ENCODE measurements around the gene CMTM2.

GRCh38 chr16:66620429-66620795 is 41.1 kb downstream of the CMTM2 start:
- no peak for TF ChIP-seq POLR2A (IDR thresholded peaks at IDR 0.05; ENCODE audit: extremely low read depth, insufficient read length)
- no peak for TF ChIP-seq CTCF (IDR thresholded peaks at IDR 0.05; ENCODE audit: low read depth, low read length)
- TF ChIP-seq MAX (IDR thresholded peaks at IDR 0.05; ENCODE audit: low read depth, low read length), result no peak
- no peak for TF ChIP-seq MYC (IDR thresholded peaks at IDR 0.05; ENCODE audit: low read depth, low read length)

Data from NB4 (cell line).